KMS-11 (cell line): Measurements from ENCODE around the gene TBPL2.
"Not testable (repeated sequence)": the region's sequence is repeated elsewhere in the genome, so short reads cannot be mapped to it uniquely, and the experiment has no call there.

Experiments used
- H2AFZ ChIP-seq: fragments of 200-600 bp; sonication (generic); 2 replicates; pipeline ENCODE4 v1.6.1; 2016; ENCODE audit warnings: antibody characterized with exemption, mixed run types, low read depth
- H3K27ac ChIP-seq: fragments of 200-600 bp; sonication (generic); 2 replicates; pipeline ENCODE4 v1.6.1; 2016; ENCODE audit warnings: mild to moderate bottlenecking, mixed run types
- H3K27me3 ChIP-seq: fragments of 200-600 bp; sonication (generic); 2 replicates; pipeline ENCODE4 v1.6.1; 2017; ENCODE audit warnings: mild to moderate bottlenecking, low read depth, mixed run types, moderate library complexity; ENCODE audit not compliant: insufficient read depth
- H3K36me3 ChIP-seq: fragments of 200-600 bp; sonication (generic); 2 replicates; pipeline ENCODE4 v1.6.1; 2017; ENCODE audit warnings: mild to moderate bottlenecking, mixed run types; ENCODE audit not compliant: insufficient read depth
- H3K4me1 ChIP-seq: fragments of 200-600 bp; sonication (generic); 2 replicates; pipeline ENCODE4 v1.6.1; 2016; ENCODE audit warnings: mild to moderate bottlenecking, low read depth, mixed run types; ENCODE audit not compliant: poor library complexity, severe bottlenecking
- H3K4me2 ChIP-seq: fragments of 200-600 bp; sonication (generic); 2 replicates; pipeline ENCODE4 v1.7.0; 2016; ENCODE audit warnings: mild to moderate bottlenecking, mixed run types
- H3K4me3 ChIP-seq: fragments of 200-600 bp; sonication (generic); IDR thresholded peaks from 2 replicates; pipeline ENCODE4 v1.6.1; 2017; ENCODE audit warnings: low read depth, low read length, mixed read lengths; ENCODE audit not compliant: insufficient read depth
- H3K79me2 ChIP-seq: fragments of 200-600 bp; sonication (generic); 2 replicates; pipeline ENCODE4 v1.6.1; 2016; ENCODE audit warnings: low read depth, mixed run types; ENCODE audit not compliant: insufficient read depth
- H3K9ac ChIP-seq: fragments of 200-600 bp; sonication (generic); 2 replicates; pipeline ENCODE4 v1.6.1; 2016; ENCODE audit warnings: mild to moderate bottlenecking, mixed run types
- H4K20me1 ChIP-seq: fragments of 200-600 bp; sonication (generic); 2 replicates; pipeline ENCODE4 v1.6.1; 2016; ENCODE audit warnings: mild to moderate bottlenecking, mixed run types; ENCODE audit not compliant: insufficient read depth
- CTCF ChIP-seq: fragments of 200-600 bp; sonication (generic); conservative IDR thresholded peaks from 2 replicates; pipeline ENCODE4 v1.6.1; 2017; ENCODE audit warnings: low read depth, mild to moderate bottlenecking, antibody characterized with exemption, low read length, moderate library complexity, mixed read lengths

The TBPL2 gene

GRCh38 chr14:55458800-55459515 lies 18.5 kb upstream of the TBPL2 start:
- Histone ChIP-seq H3K27ac (no peak overlapping the region), H3K79me2 (no peaks in the 10 kb centered on the region), H3K36me3 (no peaks in the 10 kb centered on the region), H3K9ac (no peak overlapping the region), H3K27me3 (no peaks in the 10 kb centered on the region), H2AFZ (no peak overlapping the region), H3K4me1 (no peaks in the 10 kb centered on the region), H3K4me3 (no peak overlapping the region), H3K4me2 (no peak overlapping the region), H4K20me1 (no peaks in the 10 kb centered on the region)
- no peak for TF ChIP-seq CTCF

- H3K27ac ChIP-seq = no peak overlapping the region
- no peaks in the 10 kb centered on the region for H3K4me1 ChIP-seq
- H3K36me3 ChIP-seq = no peaks in the 10 kb centered on the region
- TF ChIP-seq CTCF = no peak
- no peak overlapping the region for H3K4me3 ChIP-seq
- H3K4me2 ChIP-seq = no peak overlapping the region
- H4K20me1 ChIP-seq = no peaks in the 10 kb centered on the region
- H3K9ac ChIP-seq = no peak overlapping the region
- H3K79me2 ChIP-seq = no peaks in the 10 kb centered on the region
- H3K27me3 ChIP-seq = no peaks in the 10 kb centered on the region
- no peak overlapping the region for H2AFZ ChIP-seq
Observed at GRCh38 chr14:55457496-55457895, 17.1 kb upstream of the TBPL2 start.

- not testable (repeated sequence) for H3K4me1 ChIP-seq
Observed at GRCh38 chr14:55456411-55456810, 16.0 kb upstream of the TBPL2 start.

GRCh38 chr14:55454264-55455002 lies 14.0 kb upstream of the TBPL2 start:
- H3K27me3 ChIP-seq = no peaks in the 10 kb centered on the region
- H3K4me3 ChIP-seq = no peak overlapping the region
- no peaks in the 10 kb centered on the region for H3K79me2 ChIP-seq
- H3K36me3 ChIP-seq = no peaks in the 10 kb centered on the region
- no peak overlapping the region for H3K4me2 ChIP-seq
- no peak overlapping the region for H3K27ac ChIP-seq
- TF ChIP-seq CTCF = no peak
- no peaks in the 10 kb centered on the region for H3K4me1 ChIP-seq
- no peaks in the 10 kb centered on the region for H4K20me1 ChIP-seq
- no peak overlapping the region for H3K9ac ChIP-seq
- no peak overlapping the region for H2AFZ ChIP-seq

More at GRCh38 chr14:55456411-55456810, 16.0 kb upstream of the TBPL2 start:
- H3K9ac ChIP-seq, H2AFZ ChIP-seq, H3K4me3 ChIP-seq, H3K4me2 ChIP-seq, H3K27me3 ChIP-seq, H3K27ac ChIP-seq, H3K36me3 ChIP-seq, H4K20me1 ChIP-seq, H3K79me2 ChIP-seq: not testable (repeated sequence)

- H3K9ac ChIP-seq = no peak overlapping the region
- H3K27me3 ChIP-seq = no peaks in the 10 kb centered on the region
- H3K4me2 ChIP-seq = no peak overlapping the region
- H2AFZ ChIP-seq = no peak overlapping the region
- H3K36me3 ChIP-seq = no peaks in the 10 kb centered on the region
- no peak overlapping the region for H3K4me3 ChIP-seq
- H4K20me1 ChIP-seq = no peaks in the 10 kb centered on the region
- H3K4me1 ChIP-seq = no peaks in the 10 kb centered on the region
- H3K27ac ChIP-seq = no peak overlapping the region
- no peak for TF ChIP-seq CTCF
- H3K79me2 ChIP-seq = no peaks in the 10 kb centered on the region
Observed at GRCh38 chr14:55451950-55452349, 11.5 kb upstream of the TBPL2 start.
